ENCODE data around the gene CD160.

GRCh38 chr1:145777357-145778145 is 58.3 kb downstream of the CD160 start:
- TF ChIP-seq CTCF (IDR thresholded peaks at IDR 0.05) (no peak), POLR2AphosphoS5 (IDR thresholded peaks at IDR 0.05) (no peak)
